CD14-positive monocyte (primary cell): Measurements from ENCODE around the gene FDXACB1. TPM values are rescaled to one million over a fixed set of nuclear protein-coding genes. Genes with fewer than 3 reads are reported as not detected.

Source experiments
- DNase-seq, 3 donors: peaks; one replicate each; pipeline ENCODE4 v3.0.0-alpha.2; 2011 to 2022
- H2AFZ ChIP-seq: 2 replicates; pipeline ENCODE4 v1.6.0; 2012; ENCODE audit warnings: mild to moderate bottlenecking, low read depth, low read length, inconsistent platforms; ENCODE audit not compliant: insufficient read depth, poor library complexity, severe bottlenecking
- H3K27ac ChIP-seq, 2 donors: 1 replicate in 1 of 2; 2 replicates in 1 of 2; pipeline ENCODE4 v1.5.1; 2012 to 2013; ENCODE audit warnings: low read length in 2 of 2, control low read depth in 1 of 2, inconsistent platforms in 1 of 2, low read depth in 1 of 2, mild to moderate bottlenecking in 1 of 2
- H3K27me3 ChIP-seq, 2 donors: one replicate each; pipeline versions ENCODE4 v1.6.0 to v1.6.1; 2011 to 2013; ENCODE audit warnings: low read length in 2 of 2; ENCODE audit not compliant: control insufficient read depth in 2 of 2, insufficient read depth in 2 of 2
- H3K36me3 ChIP-seq, 2 donors: replicated peaks in 1 of 2; 1 replicate in 1 of 2; 2 replicates in 1 of 2; pipeline versions ENCODE4 v1.5.1 to v1.6.1; 2012 to 2013; ENCODE audit warnings: low read length in 2 of 2, control low read depth in 1 of 2, inconsistent platforms in 1 of 2, mild to moderate bottlenecking in 1 of 2; ENCODE audit not compliant: insufficient read depth in 2 of 2, control insufficient read depth in 1 of 2
- H3K4me1 ChIP-seq, 2 donors: 1 replicate in 1 of 2; 2 replicates in 1 of 2; pipeline versions ENCODE4 v1.5.1 to v1.6.1; 2012 to 2013; ENCODE audit warnings: low read length in 2 of 2, control low read depth in 1 of 2, inconsistent platforms in 1 of 2, mild to moderate bottlenecking in 1 of 2, moderate library complexity in 1 of 2; ENCODE audit not compliant: insufficient read depth in 2 of 2, control insufficient read depth in 1 of 2
- H3K4me2 ChIP-seq: replicated peaks from 2 replicates; pipeline ENCODE3; 2012; ENCODE audit warnings: low read length, moderate library complexity, mild to moderate bottlenecking; ENCODE audit not compliant: poor library complexity, severe bottlenecking; ENCODE audit errors: extremely low read depth
- H3K4me3 ChIP-seq, 3 experiments: fragments of 200-600 bp in 1 of 3; sonication (generic) in 1 of 3; replicated peaks in 1 of 3; 1 replicate in 2 of 3; 2 replicates in 1 of 3; pipeline ENCODE4 v1.5.1; 2011 to 2013; ENCODE audit warnings: low read length in 3 of 3, mild to moderate bottlenecking in 3 of 3, control low read depth in 2 of 3, low read depth in 2 of 3, inconsistent platforms in 1 of 3, moderate library complexity in 1 of 3
- H3K79me2 ChIP-seq: 2 replicates; pipeline ENCODE4 v1.6.0; 2012; ENCODE audit warnings: mild to moderate bottlenecking, control low read depth, inconsistent platforms, low read length, moderate library complexity; ENCODE audit not compliant: insufficient read depth
- H3K9ac ChIP-seq: 2 replicates; pipeline ENCODE4 v1.6.0; 2017; ENCODE audit warnings: low read length, mild to moderate bottlenecking; ENCODE audit not compliant: insufficient read depth, poor library complexity, severe bottlenecking
- H3K9me3 ChIP-seq, 2 donors: replicated peaks in 1 of 2; 1 replicate in 1 of 2; 2 replicates in 1 of 2; pipeline versions ENCODE4 v1.5.1 to v1.6.1; 2012 to 2013; ENCODE audit warnings: low read length in 2 of 2, control low read depth in 1 of 2; ENCODE audit not compliant: control insufficient read depth in 1 of 2, insufficient read depth in 1 of 2
- H4K20me1 ChIP-seq: 2 replicates; pipeline ENCODE4 v1.6.0; 2012; ENCODE audit warnings: mild to moderate bottlenecking, low read length, control low read depth, moderate library complexity; ENCODE audit not compliant: insufficient read depth
- H3K27ac Mint-ChIP-seq, 7 donors: one replicate each; pipeline ENCODE4 v1.8.0; 2020; ENCODE audit warnings: mild to moderate bottlenecking in 7 of 7, mixed read lengths in 7 of 7, moderate library complexity in 6 of 7, inconsistent platforms in 2 of 7
- H3K27me3 Mint-ChIP-seq, 3 donors: one replicate each; pipeline ENCODE4 v1.8.0; 2021 to 2022; ENCODE audit warnings: low read depth in 3 of 3, mild to moderate bottlenecking in 3 of 3, mixed read lengths in 3 of 3, moderate library complexity in 3 of 3, inconsistent platforms in 1 of 3
- H3K36me3 Mint-ChIP-seq, 2 donors: one replicate each; pipeline ENCODE4 v1.8.0; 2020; ENCODE audit warnings: mixed read lengths in 2 of 2, inconsistent platforms in 1 of 2, mild to moderate bottlenecking in 1 of 2
- H3K4me1 Mint-ChIP-seq: one replicate; pipeline ENCODE4 v1.8.0; 2020; ENCODE audit warnings: mild to moderate bottlenecking, mixed read lengths
- H3K4me3 Mint-ChIP-seq, 2 donors: one replicate each; pipeline ENCODE4 v1.8.0; 2020; ENCODE audit warnings: mild to moderate bottlenecking in 2 of 2, mixed read lengths in 2 of 2, moderate library complexity in 1 of 2
- H3K9me3 Mint-ChIP-seq, 7 donors: one replicate each; pipeline ENCODE4 v1.8.0; 2020 to 2022; ENCODE audit warnings: mixed read lengths in 7 of 7, mild to moderate bottlenecking in 6 of 7, moderate library complexity in 6 of 7, inconsistent platforms in 2 of 7
- WGBS: methylation state at CpG from one replicate; pipeline ENCODE4 v1.1.5; 2013; ENCODE audit warnings: missing lambda C conversion rate; ENCODE audit not compliant: insufficient coverage; 5-methylcytosine and 5-hydroxymethylcytosine counted together
- intact Hi-C, 2 donors: fragments of 100-400 bp; cut with micrococcal nuclease; formaldehyde crosslinking; loops; one replicate each; pipeline versions ENCODE4 v1.15.0 to v1.15.1; 2023
- polyA minus RNA-seq: library from RNA; depleted of rRNA, polyadenylated mRNA; stranded (reverse); fragments of >200 nt; gene quantifications from 2 replicates; pipeline ENCODE4 v1.2.3, GENCODE V29; 2012
- polyA plus RNA-seq, 3 donors: library from polyadenylated mRNA; depleted of rRNA in 1 of 3; unstranded in 2 of 3; stranded (reverse) in 1 of 3; fragments of 300-500 nt in 2 of 3; fragments of >200 nt in 1 of 3; fragmentation: Illumina TruSeq in 2 of 3; gene quantifications; 1 replicate in 2 of 3; 2 replicates in 1 of 3; pipeline ENCODE4 v1.2.3, GENCODE V29; 2012 to 2021
- total RNA-seq, 12 experiments: library from RNA in 1 of 12; stranded (reverse) in 1 of 12; fragments of 120-200 nt in 1 of 12; gene quantifications; one replicate each; pipeline ENCODE4 v1.2.4 and lab custom pipeline; 2013 to 2026; ENCODE audit warnings: mixed read lengths in 6 of 12, inconsistent platforms in 1 of 12
- TF ChIP-seq, protein P1 (sequence below): fragments of 200-600 bp; IDR thresholded peaks from one replicate; pipeline ENCODE4 v1.8.0; 2022; ENCODE audit warnings: antibody characterized with exemption, mild to moderate bottlenecking

Gene FDXACB1, protein sequence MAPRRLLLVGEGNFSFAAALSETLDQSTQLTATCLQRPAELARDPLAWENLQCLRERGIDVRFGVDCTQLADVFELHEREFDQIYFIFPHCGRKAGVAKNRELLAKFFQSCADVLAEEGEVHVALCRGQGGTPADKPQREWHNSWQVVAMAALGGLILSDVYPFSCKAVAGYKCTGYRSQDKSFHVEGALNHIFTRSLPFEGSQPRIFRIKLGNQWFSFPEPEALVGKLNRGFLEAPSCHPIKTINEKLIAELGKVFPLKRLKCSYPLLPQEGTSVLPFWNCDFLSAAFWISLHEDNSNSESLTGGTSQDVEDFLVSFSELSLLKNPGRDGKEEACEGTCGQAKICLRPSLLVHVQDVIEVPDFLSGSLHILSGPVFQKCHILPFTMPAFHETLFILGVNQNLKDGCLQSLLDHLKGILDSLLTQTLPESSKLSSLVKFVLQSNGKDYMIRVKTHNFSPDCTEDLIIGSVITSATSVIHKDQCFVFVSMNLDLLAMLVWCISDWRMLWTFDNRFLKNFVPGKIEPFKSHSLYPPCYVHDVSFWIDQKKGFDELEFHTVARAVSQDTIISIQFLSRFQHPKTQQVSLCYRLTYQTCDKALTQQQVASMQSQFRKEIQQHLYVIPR
- total RNA-seq (2013): 3.3 TPM
- polyA plus RNA-seq (1 to 10 TPM; 1.9 to 2.3 (median 2.0) TPM), polyA minus RNA-seq (1.5 and 2.0 TPM in 2 replicates), total RNA-seq (lab: John Stamatoyannopoulos, UW) (0.12 to 2.6 (median 0.85) reads per million in 11 experiments)

DNA sequence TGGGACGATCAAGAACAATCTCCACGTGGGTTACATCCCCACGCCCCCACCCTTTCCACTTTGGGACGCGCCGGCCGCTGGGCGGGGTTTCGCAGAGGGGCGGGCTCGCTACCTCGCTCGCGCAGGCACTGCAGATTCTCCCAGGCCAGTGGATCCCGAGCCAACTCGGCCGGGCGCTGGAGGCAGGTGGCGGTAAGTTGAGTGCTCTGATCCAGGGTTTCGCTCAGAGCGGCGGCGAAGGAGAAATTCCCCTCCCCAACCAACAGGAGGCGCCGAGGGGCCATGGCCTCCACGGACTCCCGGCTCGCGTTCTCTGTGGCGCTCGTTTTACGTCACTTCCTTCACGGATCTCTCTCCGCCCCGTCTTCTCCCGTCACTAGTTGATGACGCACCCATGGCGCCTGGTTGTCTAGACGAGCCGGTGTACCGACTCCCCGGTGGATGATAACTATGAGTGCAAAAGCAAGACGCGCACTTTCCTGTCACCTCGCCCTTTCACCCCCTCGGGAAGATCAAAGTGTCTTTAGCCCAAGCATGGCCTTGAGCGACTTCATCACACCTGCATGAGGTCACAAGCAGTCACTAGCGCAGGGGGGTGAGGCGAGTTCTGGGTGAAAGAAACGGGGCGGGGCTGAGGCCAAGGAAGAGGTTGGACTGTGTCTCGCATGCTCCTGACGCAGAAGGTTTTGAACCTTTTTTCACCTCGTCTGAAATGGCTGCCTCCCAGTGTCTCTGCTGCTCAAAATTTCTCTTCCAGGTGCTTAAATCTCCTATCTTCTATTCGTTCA lies at the start of gene FDXACB1, which contains the start of gene CFAP68:
Gene FDXACB1 (minus strand): TSS at position 317 of the 788 bp plus-strand sequence. CDS start 33 bp downstream, at position 284.
Gene CFAP68 (plus strand): TSS at position 693 of the 788 bp plus-strand sequence. CDS start 20 bp downstream, at position 713.
- Mint-ChIP-seq H3K4me1 (peaks cover 35% of the 10 kb centered on the region), H3K27me3 (peaks cover 0 to 4% (median 2%) of the 10 kb centered on the region in 3 donors), H3K36me3 (peaks cover 12% of the 10 kb centered on the region in 2 donors), H3K4me3 (peak within 1 kb of the TSS; percentile 88 to 95), H3K27ac (peak within 1 kb of the TSS; percentile 99 to 100 (median 100)), H3K9me3 (peaks cover 0 to 3% (median 0%) of the 10 kb centered on the region in 7 donors)
- Histone ChIP-seq H3K27ac (peak within 1 kb of the TSS; percentile 96 to 100), H3K4me2 (peak within 1 kb of the TSS; percentile 96), H2AFZ (peak within 1 kb of the TSS; percentile 89), H3K9ac (peak within 1 kb of the TSS; percentile 87), H3K79me2 (no peaks in the 10 kb centered on the region), H3K36me3 (peaks cover 4 to 12% of the 10 kb centered on the region in 2 donors), H3K4me1 (peaks cover 29 to 35% of the 10 kb centered on the region in 2 donors), H3K9me3 (no peaks in the 10 kb centered on the region), H4K20me1 (no peaks in the 10 kb centered on the region), H3K27me3 (no peaks in the 10 kb centered on the region), H3K4me3 (peak within 1 kb of the TSS; percentile 67 to 82 (median 71))
- intact Hi-C loops: loop anchor here (2.0 to 10.0 kb wide), 3 partner anchors 48 to 196 kb away; partner anchors contain the start of genes NKAPD1 (in 2 of the 2) and PIH1D2 (in 2 of the 2)
- WGBS: under 1% methylated on average over 38 of the region's 55 CpGs
- peak; percentile 96 to 98 (median 97) for DNase-seq
- TF ChIP-seq, protein P1, sequence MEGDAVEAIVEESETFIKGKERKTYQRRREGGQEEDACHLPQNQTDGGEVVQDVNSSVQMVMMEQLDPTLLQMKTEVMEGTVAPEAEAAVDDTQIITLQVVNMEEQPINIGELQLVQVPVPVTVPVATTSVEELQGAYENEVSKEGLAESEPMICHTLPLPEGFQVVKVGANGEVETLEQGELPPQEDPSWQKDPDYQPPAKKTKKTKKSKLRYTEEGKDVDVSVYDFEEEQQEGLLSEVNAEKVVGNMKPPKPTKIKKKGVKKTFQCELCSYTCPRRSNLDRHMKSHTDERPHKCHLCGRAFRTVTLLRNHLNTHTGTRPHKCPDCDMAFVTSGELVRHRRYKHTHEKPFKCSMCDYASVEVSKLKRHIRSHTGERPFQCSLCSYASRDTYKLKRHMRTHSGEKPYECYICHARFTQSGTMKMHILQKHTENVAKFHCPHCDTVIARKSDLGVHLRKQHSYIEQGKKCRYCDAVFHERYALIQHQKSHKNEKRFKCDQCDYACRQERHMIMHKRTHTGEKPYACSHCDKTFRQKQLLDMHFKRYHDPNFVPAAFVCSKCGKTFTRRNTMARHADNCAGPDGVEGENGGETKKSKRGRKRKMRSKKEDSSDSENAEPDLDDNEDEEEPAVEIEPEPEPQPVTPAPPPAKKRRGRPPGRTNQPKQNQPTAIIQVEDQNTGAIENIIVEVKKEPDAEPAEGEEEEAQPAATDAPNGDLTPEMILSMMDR: peak; percentile 99
